ENCODE results near the gene VPS4B. TPM values are rescaled to one million over a fixed set of nuclear protein-coding genes. Genes with fewer than 3 reads are reported as not detected.

VPS4B gene
- total and polyA plus RNA-seq, 12 donors = 6.1 to 39.6 (median 21.4) TPM

GRCh38 chr18:63402246-63403162, 19.8 kb downstream of the VPS4B start:
- Histone ChIP-seq H3K4me3 (no peak overlapping the region), H3K27me3 (no peaks in the 10 kb centered on the region), H3K36me3 (peaks cover 0 to 97% (median 61%) of the 10 kb centered on the region in 9 donors), H3K27ac (peak overlapping the region in 9 of 10 donors; percentile 4 to 79 (median 64)), H3K4me1 (peaks cover 0 to 24% (median 5%) of the 10 kb centered on the region in 9 donors), H3K9me3 (no peaks in the 10 kb centered on the region)
- peak in 7 of 8 donors; percentile 55 to 93 (median 83) for ATAC-seq
- no peak for TF ChIP-seq CTCF (IDR thresholded peaks at IDR 0.05)
- intact Hi-C loops (cut with DNase I) = loop anchor here in 3 of 10 donors (5.0 kb wide), 1 partner anchor 35 kb away; the partner anchor contains the start of gene KDSR (in 3 of the 3)
- DNase-seq = peak in 1 of 2 donors; percentile 48
- WGBS, 2 donors = 72 to 74% methylated on average over 8 of the region's 8 CpGs

GRCh38 chr18:63399300-63399699, 23.0 kb downstream of the VPS4B start:
- ATAC-seq = no peak
- WGBS, 2 donors = 96 to 98% methylated on average over 3 of the region's 3 CpGs
- H3K36me3 ChIP-seq = peaks cover 0 to 100% (median 77%) of the 10 kb centered on the region in 9 donors

GRCh38 chr18:63397349-63397748, 24.9 kb downstream of the VPS4B start:
- ATAC-seq (no peak), DNase-seq (no peak)
- H3K36me3 ChIP-seq = peaks cover 0 to 100% (median 68%) of the 10 kb centered on the region in 9 donors
- TF ChIP-seq CTCF (IDR thresholded peaks at IDR 0.05) = no peak
- H3K4me1 ChIP-seq = peaks cover 0 to under 1% (median 0%) of the 10 kb centered on the region in 9 donors
- H3K9me3 ChIP-seq = no peaks in the 10 kb centered on the region
- H3K27ac ChIP-seq = no peak overlapping the region
- no peak overlapping the region for H3K4me3 ChIP-seq
- no peaks in the 10 kb centered on the region for H3K27me3 ChIP-seq
- 94 to 96% methylated on average over 1 of the region's 1 CpG for WGBS, 2 donors
- intact Hi-C loops (cut with DNase I) = no loop called here

More at GRCh38 chr18:63399300-63399699, 23.0 kb downstream of the VPS4B start:
- DNase-seq = no peak
- Histone ChIP-seq H3K9me3 (no peaks in the 10 kb centered on the region), H3K27me3 (no peaks in the 10 kb centered on the region), H3K4me1 (peaks cover 0 to 8% (median 0%) of the 10 kb centered on the region in 9 donors), H3K4me3 (no peak overlapping the region), H3K27ac (no peak overlapping the region)
- intact Hi-C loops (cut with DNase I) = no loop called here
- TF ChIP-seq CTCF (IDR thresholded peaks at IDR 0.05) = no peak

GRCh38 chr18:63395503-63395902, 26.8 kb downstream of the VPS4B start:
- no peaks in the 10 kb centered on the region for H3K27me3 ChIP-seq
- no peak for DNase-seq
- no peak for ATAC-seq
- 86 to 97% methylated on average over 1 of the region's 1 CpG for WGBS, 2 donors
- intact Hi-C loops (cut with DNase I) = no loop called here
- no peaks in the 10 kb centered on the region for H3K9me3 ChIP-seq
- H3K36me3 ChIP-seq = peaks cover 0 to 100% (median 65%) of the 10 kb centered on the region in 9 donors
- no peak overlapping the region for H3K27ac ChIP-seq
- no peak for TF ChIP-seq CTCF (IDR thresholded peaks at IDR 0.05)
- H3K4me1 ChIP-seq = no peaks in the 10 kb centered on the region
- no peak overlapping the region for H3K4me3 ChIP-seq
